Activated CD4-positive, alpha-beta T cell treated with anti-CD3 and anti-CD28 coated beads, Interleukin-2, amount 10 ng/mL, durations not matched to agents 24 days and 14 days (primary cell): ENCODE measurements around the gene EGR4. TPM values are rescaled to one million over a fixed set of nuclear protein-coding genes. Genes with fewer than 3 reads are reported as not detected.

Experiments
- DNase-seq: peaks from one replicate; pipeline ENCODE4 v3.0.0; 2022
- H3K27ac Mint-ChIP-seq: one replicate; pipeline ENCODE4 v1.8.0; 2022; ENCODE audit warnings: mild to moderate bottlenecking, mixed read lengths
- H3K27me3 Mint-ChIP-seq: one replicate; pipeline ENCODE4 v1.8.0; 2022; ENCODE audit warnings: mixed read lengths
- H3K36me3 Mint-ChIP-seq: one replicate; pipeline ENCODE4 v1.8.0; 2022; ENCODE audit warnings: low read depth, mild to moderate bottlenecking, mixed read lengths
- H3K4me1 Mint-ChIP-seq: one replicate; pipeline ENCODE4 v1.8.0; 2021; ENCODE audit warnings: mixed read lengths
- H3K4me3 Mint-ChIP-seq: one replicate; pipeline ENCODE4 v1.8.0; 2022; ENCODE audit warnings: mild to moderate bottlenecking, moderate library complexity, mixed read lengths
- H3K9me3 Mint-ChIP-seq: one replicate; pipeline ENCODE4 v1.8.0; 2021; ENCODE audit warnings: mixed read lengths
- intact Hi-C: fragments of 100-400 bp; cut with micrococcal nuclease; formaldehyde crosslinking; loops from one replicate; pipeline ENCODE4 v1.15.1; 2023
- total RNA-seq: library from RNA; stranded (reverse); gene quantifications from 2 replicates; pipeline ENCODE4 v1.2.3, GENCODE V29; 2022

The EGR4 gene
- total RNA-seq, 1 donor from 2014 or later: 1.2 TPM

GRCh38 chr2:73283545-73284295 lies 9.6 kb downstream of the EGR4 start:
- Mint-ChIP-seq H3K36me3 (peaks cover 6% of the 10 kb centered on the region), H3K9me3 (no peaks in the 10 kb centered on the region), H3K27ac (peak overlapping the region; percentile 63), H3K27me3 (peaks cover 17% of the 10 kb centered on the region), H3K4me3 (peak overlapping the region; percentile 85), H3K4me1 (peaks cover 27% of the 10 kb centered on the region)
- peak; percentile 67 for DNase-seq
- intact Hi-C loops: loop anchor here (1.0 to 2.0 kb wide), 3 partner anchors 14 to 101 kb away; partner anchors contain the start of genes ALMS1 and CCT7

GRCh38 chr2:73282924-73283544 lies 10.3 kb downstream of the EGR4 start:
- H3K4me1 Mint-ChIP-seq: peaks cover 27% of the 10 kb centered on the region
- H3K36me3 Mint-ChIP-seq: peaks cover 6% of the 10 kb centered on the region
- intact Hi-C loops: no loop called here
- peak overlapping the region; percentile 63 for H3K27ac Mint-ChIP-seq
- no peaks in the 10 kb centered on the region for H3K9me3 Mint-ChIP-seq
- H3K27me3 Mint-ChIP-seq: peaks cover 10% of the 10 kb centered on the region
- H3K4me3 Mint-ChIP-seq: peak overlapping the region; percentile 85
- no peak for DNase-seq

- H3K4me1 Mint-ChIP-seq: peaks cover 28% of the 10 kb centered on the region
- no peak for DNase-seq
- H3K36me3 Mint-ChIP-seq: peaks cover 6% of the 10 kb centered on the region
- H3K4me3 Mint-ChIP-seq: no peak overlapping the region
- H3K27me3 Mint-ChIP-seq: peaks cover 2% of the 10 kb centered on the region
- H3K9me3 Mint-ChIP-seq: no peaks in the 10 kb centered on the region
- intact Hi-C loops: no loop called here
- H3K27ac Mint-ChIP-seq: no peak overlapping the region
Observed at GRCh38 chr2:73281244-73281643, 12.1 kb downstream of the EGR4 start.

- H3K4me3 Mint-ChIP-seq: no peak overlapping the region
- H3K36me3 Mint-ChIP-seq: peaks cover 6% of the 10 kb centered on the region
- no peak overlapping the region for H3K27ac Mint-ChIP-seq
- no peaks in the 10 kb centered on the region for H3K27me3 Mint-ChIP-seq
- H3K9me3 Mint-ChIP-seq: no peaks in the 10 kb centered on the region
- intact Hi-C loops: no loop called here
- peaks cover 22% of the 10 kb centered on the region for H3K4me1 Mint-ChIP-seq
- no peak for DNase-seq
Observed at GRCh38 chr2:73279852-73280251, 13.5 kb downstream of the EGR4 start.

GRCh38 chr2:73272270-73272669 lies 21.1 kb downstream of the EGR4 start:
- H3K36me3 Mint-ChIP-seq: peaks cover 5% of the 10 kb centered on the region
- DNase-seq: no peak
- H3K4me3 Mint-ChIP-seq: no peak overlapping the region
- no peaks in the 10 kb centered on the region for H3K9me3 Mint-ChIP-seq
- no peak overlapping the region for H3K27ac Mint-ChIP-seq
- intact Hi-C loops: no loop called here
- no peaks in the 10 kb centered on the region for H3K27me3 Mint-ChIP-seq
- H3K4me1 Mint-ChIP-seq: peaks cover 10% of the 10 kb centered on the region

GRCh38 chr2:73269686-73270465 lies 23.5 kb downstream of the EGR4 start:
- Mint-ChIP-seq H3K9me3 (no peaks in the 10 kb centered on the region), H3K27ac (peak overlapping the region; percentile 2), H3K4me1 (peaks cover 14% of the 10 kb centered on the region), H3K36me3 (peaks cover 7% of the 10 kb centered on the region), H3K4me3 (peak overlapping the region; percentile 61), H3K27me3 (no peaks in the 10 kb centered on the region)
- no peak for DNase-seq
- intact Hi-C loops: loop anchor here (1.0 kb wide), 1 partner anchor 14 kb away; the partner anchor contains the start of gene FBXO41

GRCh38 chr2:73268830-73269685 lies 24.3 kb downstream of the EGR4 start:
- H3K27ac Mint-ChIP-seq: no peak overlapping the region
- H3K9me3 Mint-ChIP-seq: no peaks in the 10 kb centered on the region
- H3K36me3 Mint-ChIP-seq: peaks cover 11% of the 10 kb centered on the region
- DNase-seq: peak; percentile 93
- intact Hi-C loops: loop anchor here (1.0 kb wide), 1 partner anchor 15 kb away; the partner anchor contains the start of gene FBXO41
- H3K4me1 Mint-ChIP-seq: peaks cover 14% of the 10 kb centered on the region
- no peaks in the 10 kb centered on the region for H3K27me3 Mint-ChIP-seq
- peak overlapping the region; percentile 43 for H3K4me3 Mint-ChIP-seq

GRCh38 chr2:73268366-73268829 lies 24.9 kb downstream of the EGR4 start:
- DNase-seq: no peak
- intact Hi-C loops: no loop called here
- Mint-ChIP-seq H3K27ac (peak overlapping the region; percentile 25), H3K36me3 (peaks cover 14% of the 10 kb centered on the region), H3K4me1 (peaks cover 14% of the 10 kb centered on the region), H3K9me3 (no peaks in the 10 kb centered on the region), H3K27me3 (no peaks in the 10 kb centered on the region), H3K4me3 (peak overlapping the region; percentile 43)

- H3K27me3 Mint-ChIP-seq: no peaks in the 10 kb centered on the region
- H3K4me1 Mint-ChIP-seq: peaks cover 14% of the 10 kb centered on the region
- H3K36me3 Mint-ChIP-seq: peaks cover 17% of the 10 kb centered on the region
- H3K27ac Mint-ChIP-seq: no peak overlapping the region
- H3K9me3 Mint-ChIP-seq: no peaks in the 10 kb centered on the region
- DNase-seq: no peak
- no peak overlapping the region for H3K4me3 Mint-ChIP-seq
- intact Hi-C loops: no loop called here
Observed at GRCh38 chr2:73267008-73267407, 26.3 kb downstream of the EGR4 start.

GRCh38 chr2:73266061-73266901 lies 27.1 kb downstream of the EGR4 start:
- Mint-ChIP-seq H3K4me3 (no peak overlapping the region), H3K36me3 (peaks cover 17% of the 10 kb centered on the region), H3K4me1 (peaks cover 14% of the 10 kb centered on the region), H3K9me3 (no peaks in the 10 kb centered on the region), H3K27ac (no peak overlapping the region), H3K27me3 (no peaks in the 10 kb centered on the region)
- intact Hi-C loops: no loop called here
- DNase-seq: no peak

GRCh38 chr2:73265298-73266060 lies 27.9 kb downstream of the EGR4 start:
- H3K27me3 Mint-ChIP-seq: no peaks in the 10 kb centered on the region
- H3K9me3 Mint-ChIP-seq: no peaks in the 10 kb centered on the region
- no peak overlapping the region for H3K27ac Mint-ChIP-seq
- no peak overlapping the region for H3K4me3 Mint-ChIP-seq
- H3K4me1 Mint-ChIP-seq: peaks cover 12% of the 10 kb centered on the region
- intact Hi-C loops: no loop called here
- DNase-seq: no peak
- peaks cover 17% of the 10 kb centered on the region for H3K36me3 Mint-ChIP-seq

GRCh38 chr2:73264783-73265182 lies 28.6 kb downstream of the EGR4 start:
- no peak overlapping the region for H3K4me3 Mint-ChIP-seq
- H3K4me1 Mint-ChIP-seq: peaks cover 12% of the 10 kb centered on the region
- H3K27me3 Mint-ChIP-seq: no peaks in the 10 kb centered on the region
- H3K9me3 Mint-ChIP-seq: no peaks in the 10 kb centered on the region
- no peak for DNase-seq
- intact Hi-C loops: no loop called here
- H3K27ac Mint-ChIP-seq: no peak overlapping the region
- H3K36me3 Mint-ChIP-seq: peaks cover 18% of the 10 kb centered on the region
